Measurements from ENCODE around the gene STK32A. TPM values are rescaled to one million over a fixed set of nuclear protein-coding genes. Genes with fewer than 3 reads are reported as not detected.

Gene STK32A
- total and polyA plus RNA-seq, 3 experiments from 2014 or later, result not detected

GRCh38 chr5:147390654-147391225, 155.9 kb downstream of the STK32A start:
- Histone ChIP-seq H3K27ac (ENCODE audit: low read depth, low read length) (no peak overlapping the region), H3K9me3 (ENCODE audit: low read length) (no peaks in the 10 kb centered on the region), H3K4me3 (ENCODE audit: low read length) (no peak overlapping the region), H3K27me3 (ENCODE audit: insufficient read depth, low read length, poor library complexity, severe bottlenecking) (no peaks in the 10 kb centered on the region), H3K36me3 (ENCODE audit: insufficient read depth, low read length) (no peaks in the 10 kb centered on the region), H3K4me1 (ENCODE audit: insufficient read depth, low read length) (no peaks in the 10 kb centered on the region)
- Mint-ChIP-seq H3K27ac (no peak overlapping the region), H3K4me3 (no peak overlapping the region), H3K9me3 (no peaks in the 10 kb centered on the region), H3K4me1 (no peaks in the 10 kb centered on the region), H3K27me3 (peaks cover 6 to 23% of the 10 kb centered on the region in 2 donors), H3K36me3 (no peaks in the 10 kb centered on the region)
- no peak for DNase-seq
- ChIA-PET POLR2A (no interaction called here), CTCF (no interaction called here)

GRCh38 chr5:147391781-147392180, 157.0 kb downstream of the STK32A start:
- no peak overlapping the region for H3K27ac Mint-ChIP-seq
- Histone ChIP-seq H3K9me3 (ENCODE audit: low read length) (no peaks in the 10 kb centered on the region), H3K27ac (ENCODE audit: low read depth, low read length) (no peak overlapping the region), H3K27me3 (ENCODE audit: insufficient read depth, low read length, poor library complexity, severe bottlenecking) (no peaks in the 10 kb centered on the region), H3K4me3 (ENCODE audit: low read length) (no peak overlapping the region), H3K4me1 (ENCODE audit: insufficient read depth, low read length) (no peaks in the 10 kb centered on the region), H3K36me3 (ENCODE audit: insufficient read depth, low read length) (no peaks in the 10 kb centered on the region)
- H3K27me3 Mint-ChIP-seq, result peaks cover 6 to 21% of the 10 kb centered on the region in 2 donors
- H3K9me3 Mint-ChIP-seq, result no peaks in the 10 kb centered on the region
- ChIA-PET CTCF (no interaction called here), POLR2A (no interaction called here)
- no peaks in the 10 kb centered on the region for H3K36me3 Mint-ChIP-seq
- H3K4me3 Mint-ChIP-seq, result no peak overlapping the region
- no peak for DNase-seq
- H3K4me1 Mint-ChIP-seq, result no peaks in the 10 kb centered on the region

GRCh38 chr5:147393874-147394672, 159.2 kb downstream of the STK32A start:
- ChIA-PET POLR2A (no interaction called here), CTCF (no interaction called here)
- H3K4me3 ChIP-seq (ENCODE audit: low read length), result no peak overlapping the region
- no peaks in the 10 kb centered on the region for H3K4me1 ChIP-seq (ENCODE audit: insufficient read depth, low read length)
- DNase-seq, result no peak
- Mint-ChIP-seq H3K4me3 (no peak overlapping the region), H3K27ac (no peak overlapping the region), H3K27me3 (peaks cover 3 to 9% of the 10 kb centered on the region in 2 donors), H3K9me3 (no peaks in the 10 kb centered on the region), H3K36me3 (no peaks in the 10 kb centered on the region), H3K4me1 (no peaks in the 10 kb centered on the region)
- no peaks in the 10 kb centered on the region for H3K27me3 ChIP-seq (ENCODE audit: insufficient read depth, low read length, poor library complexity, severe bottlenecking)
- H3K27ac ChIP-seq (ENCODE audit: low read depth, low read length), result no peak overlapping the region
- H3K9me3 ChIP-seq (ENCODE audit: low read length), result no peaks in the 10 kb centered on the region
- no peaks in the 10 kb centered on the region for H3K36me3 ChIP-seq (ENCODE audit: insufficient read depth, low read length)

GRCh38 chr5:147396070-147396823, 161.4 kb downstream of the STK32A start:
- ChIA-PET POLR2A (no interaction called here), CTCF (no interaction called here)
- no peaks in the 10 kb centered on the region for H3K36me3 Mint-ChIP-seq
- no peak overlapping the region for H3K27ac Mint-ChIP-seq
- no peak overlapping the region for H3K27ac ChIP-seq (ENCODE audit: low read depth, low read length)
- H3K9me3 Mint-ChIP-seq, result no peaks in the 10 kb centered on the region
- H3K4me3 ChIP-seq (ENCODE audit: low read length), result no peak overlapping the region
- no peaks in the 10 kb centered on the region for H3K4me1 Mint-ChIP-seq
- no peak overlapping the region for H3K4me3 Mint-ChIP-seq
- H3K27me3 Mint-ChIP-seq, result peaks cover 3 to 4% of the 10 kb centered on the region in 2 donors
- DNase-seq, result no peak
- H3K36me3 ChIP-seq (ENCODE audit: insufficient read depth, low read length), result no peaks in the 10 kb centered on the region
- H3K27me3 ChIP-seq (ENCODE audit: insufficient read depth, low read length, poor library complexity, severe bottlenecking), result no peaks in the 10 kb centered on the region
- no peaks in the 10 kb centered on the region for H3K9me3 ChIP-seq (ENCODE audit: low read length)
- H3K4me1 ChIP-seq (ENCODE audit: insufficient read depth, low read length), result no peaks in the 10 kb centered on the region

- ChIA-PET POLR2A (no interaction called here), CTCF (interaction anchor here (1.2 kb wide), 1 partner anchor 9 kb away, joined by 3 read pairs; no protein-coding TSS in a partner anchor)
- Mint-ChIP-seq H3K4me3 (no peak overlapping the region), H3K27ac (no peak overlapping the region), H3K36me3 (no peaks in the 10 kb centered on the region), H3K4me1 (no peaks in the 10 kb centered on the region), H3K27me3 (peaks cover 3 to 4% of the 10 kb centered on the region in 2 donors), H3K9me3 (no peaks in the 10 kb centered on the region)
- Histone ChIP-seq H3K27ac (ENCODE audit: low read depth, low read length) (no peak overlapping the region), H3K4me3 (ENCODE audit: low read length) (no peak overlapping the region), H3K36me3 (ENCODE audit: insufficient read depth, low read length) (no peaks in the 10 kb centered on the region), H3K27me3 (ENCODE audit: insufficient read depth, low read length, poor library complexity, severe bottlenecking) (no peaks in the 10 kb centered on the region), H3K9me3 (ENCODE audit: low read length) (no peaks in the 10 kb centered on the region), H3K4me1 (ENCODE audit: insufficient read depth, low read length) (no peaks in the 10 kb centered on the region)
- DNase-seq, result no peak
These were observed 162.8 kb downstream of the STK32A start for GRCh38 chr5:147397616-147398015.

GRCh38 chr5:147398860-147399259, 164.0 kb downstream of the STK32A start:
- Mint-ChIP-seq H3K4me1 (no peaks in the 10 kb centered on the region), H3K27ac (no peak overlapping the region), H3K4me3 (no peak overlapping the region), H3K36me3 (no peaks in the 10 kb centered on the region), H3K27me3 (peaks cover 0 to 4% of the 10 kb centered on the region in 2 donors), H3K9me3 (no peaks in the 10 kb centered on the region)
- ChIA-PET POLR2A (no interaction called here), CTCF (no interaction called here)
- Histone ChIP-seq H3K36me3 (ENCODE audit: insufficient read depth, low read length) (no peaks in the 10 kb centered on the region), H3K4me3 (ENCODE audit: low read length) (no peak overlapping the region), H3K9me3 (ENCODE audit: low read length) (no peaks in the 10 kb centered on the region), H3K27ac (ENCODE audit: low read depth, low read length) (no peak overlapping the region), H3K4me1 (ENCODE audit: insufficient read depth, low read length) (no peaks in the 10 kb centered on the region), H3K27me3 (ENCODE audit: insufficient read depth, low read length, poor library complexity, severe bottlenecking) (no peaks in the 10 kb centered on the region)
- no peak for DNase-seq

GRCh38 chr5:147400126-147400809, 165.4 kb downstream of the STK32A start:
- H3K4me1 ChIP-seq (ENCODE audit: insufficient read depth, low read length), result no peaks in the 10 kb centered on the region
- Mint-ChIP-seq H3K27ac (no peak overlapping the region), H3K9me3 (no peaks in the 10 kb centered on the region), H3K36me3 (no peaks in the 10 kb centered on the region), H3K27me3 (peaks cover 0 to 8% of the 10 kb centered on the region in 2 donors), H3K4me3 (no peak overlapping the region), H3K4me1 (no peaks in the 10 kb centered on the region)
- DNase-seq, result no peak
- no peak overlapping the region for H3K4me3 ChIP-seq (ENCODE audit: low read length)
- no peaks in the 10 kb centered on the region for H3K9me3 ChIP-seq (ENCODE audit: low read length)
- ChIA-PET POLR2A (no interaction called here), CTCF (no interaction called here)
- H3K36me3 ChIP-seq (ENCODE audit: insufficient read depth, low read length), result no peaks in the 10 kb centered on the region
- no peak overlapping the region for H3K27ac ChIP-seq (ENCODE audit: low read depth, low read length)
- H3K27me3 ChIP-seq (ENCODE audit: insufficient read depth, low read length, poor library complexity, severe bottlenecking), result no peaks in the 10 kb centered on the region

- POLR2A ChIA-PET, result no interaction called here
- H3K4me1 ChIP-seq (ENCODE audit: insufficient read depth, low read length), result no peaks in the 10 kb centered on the region
These were observed 166.1 kb downstream of the STK32A start for GRCh38 chr5:147400881-147401280.

More at GRCh38 chr5:147400881-147401280, 166.1 kb downstream of the STK32A start:
- CTCF ChIA-PET, result no interaction called here
- no peaks in the 10 kb centered on the region for H3K36me3 ChIP-seq (ENCODE audit: insufficient read depth, low read length)
- Mint-ChIP-seq H3K4me1 (no peaks in the 10 kb centered on the region), H3K27me3 (peaks cover 0 to 6% of the 10 kb centered on the region in 2 donors), H3K9me3 (no peaks in the 10 kb centered on the region), H3K27ac (no peak overlapping the region), H3K36me3 (no peaks in the 10 kb centered on the region), H3K4me3 (no peak overlapping the region)
- no peak overlapping the region for H3K27ac ChIP-seq (ENCODE audit: low read depth, low read length)
- no peaks in the 10 kb centered on the region for H3K27me3 ChIP-seq (ENCODE audit: insufficient read depth, low read length, poor library complexity, severe bottlenecking)
- no peak for DNase-seq
- no peak overlapping the region for H3K4me3 ChIP-seq (ENCODE audit: low read length)
- H3K9me3 ChIP-seq (ENCODE audit: low read length), result no peaks in the 10 kb centered on the region

Data from CD8-positive, alpha-beta memory T cell (primary cell).